Heart left ventricle (tissue), 16 donors: ENCODE data around the gene FUT8. TPM values are rescaled to one million over a fixed set of nuclear protein-coding genes. Genes with fewer than 3 reads are reported as not detected.

Experiments used
- ATAC-seq, 4 donors: fragments of 200-7000 bp; cut with Tn5 transposase; one replicate each; pipeline ENCODE4 v1.9.1; 2020 to 2022; ENCODE audit warnings: moderate library complexity in 4 of 4, mild to moderate bottlenecking in 3 of 4, moderate number of reproducible peaks in 1 of 4
- DNase-seq, 5 donors: peaks; one replicate each; pipeline ENCODE4 v3.0.0-alpha.2; 2020
- H3K27ac ChIP-seq, 12 donors: fragments of 200-600 bp; sonication (generic) in 4 of 12; one replicate each; pipeline versions ENCODE4 v1.5.0 to v1.8.0; 2016 to 2022; ENCODE audit warnings: mild to moderate bottlenecking in 2 of 12
- H3K27me3 ChIP-seq, 9 donors: fragments of 200-600 bp; sonication (generic) in 2 of 9; one replicate each; pipeline versions ENCODE4 v1.5.1 to v1.8.0; 2016 to 2022; ENCODE audit warnings: mild to moderate bottlenecking in 3 of 9
- H3K36me3 ChIP-seq, 9 donors: fragments of 200-600 bp; sonication (generic) in 2 of 9; one replicate each; pipeline versions ENCODE4 v1.5.0 to v1.8.0; 2018 to 2022; ENCODE audit warnings: mild to moderate bottlenecking in 2 of 9
- H3K4me1 ChIP-seq, 12 donors: fragments of 200-600 bp; sonication (generic) in 4 of 12; one replicate each; pipeline versions ENCODE4 v1.5.0 to v1.8.0; 2016 to 2022; ENCODE audit warnings: mild to moderate bottlenecking in 3 of 12
- H3K4me3 ChIP-seq, 12 donors: fragments of 200-600 bp; sonication (generic) in 4 of 12; one replicate each; pipeline versions ENCODE4 v1.5.0 to v1.8.0; 2017 to 2022; ENCODE audit warnings: mild to moderate bottlenecking in 9 of 12, moderate library complexity in 4 of 12
- H3K9me3 ChIP-seq, 12 donors: fragments of 200-600 bp; sonication (generic) in 4 of 12; one replicate each; pipeline versions ENCODE4 v1.5.0 to v1.8.0; 2016 to 2022; ENCODE audit warnings: mild to moderate bottlenecking in 1 of 12
- CTCF ChIP-seq, 12 donors: fragments of 200-600 bp; sonication (generic) in 4 of 12; IDR thresholded peaks; one replicate each; pipeline versions ENCODE4 v1.5.0 to v1.8.0; 2018 to 2022; ENCODE audit warnings: antibody characterized with exemption in 12 of 12, mild to moderate bottlenecking in 5 of 12
- POLR2A ChIP-seq, 2 donors: fragments of 450-650 bp; IDR thresholded peaks; one replicate each; pipeline ENCODE4 v1.6.1; 2017; ENCODE audit warnings: antibody characterized with exemption in 2 of 2, mild to moderate bottlenecking in 2 of 2, moderate library complexity in 2 of 2
- WGBS, 4 donors: extraction: QIAGEN DNeasy Blood & Tissue Kit in 2 of 4; methylation state at CpG; one replicate each; pipeline versions ENCODE4 v1.1.5 to v1.1.7; 2013 to 2018; 5-methylcytosine and 5-hydroxymethylcytosine counted together
- intact Hi-C, 10 donors: fragments of 100-400 bp; cut with DNase I; formaldehyde crosslinking; loops; one replicate each; pipeline versions ENCODE4 v1.11.1 to v1.14.2; 2022
- polyA plus RNA-seq, 2 donors: library from polyadenylated mRNA; stranded (reverse); fragments of 200-250 nt; gene quantifications; one replicate each; pipeline ENCODE4 v1.2.3, GENCODE V29; 2013
- total RNA-seq, 9 donors: library from RNA; depleted of rRNA in 2 of 9; stranded (reverse); fragments of >200 nt in 2 of 9; fragmentation: NEBNext Ultra II Directional in 3 of 9; extraction: Animal tissue kit (Norgen Biotek cat#: 25700) in 3 of 9; gene quantifications; one replicate each; pipeline versions ENCODE4 v1.1.0 to v1.2.4, GENCODE V29; 2016 to 2023
- donor health status: ischemic (EF 13 %, LVEDD 7.1; RV severe dilation, severe dysfunction).
- donor health status: healthy with polysubstance abuse.
- donor health status: DM: no; HTN: yes; CAD: no.
- donor health status: DM: no; HTN: no; CAD: no.
- donor health status: ischemic (EF 25% LVEDD 6.9; RV normal size, moderate dysfunction).
- donor health status: ischemic (EF 25% LVEDD 5.7; RV mildly dilated, moderate dysfunction).
- donor health status: healthy.
- donor health status: DM: yes; HTN: yes; CAD: no.
- donor health status: ischemic (EF 35%, LVEDD 5.7; RV mildly dilated, moderate dysfunction).
- donor health status: nonischemic (EF 11% LVEDD 7.7; RV severe dilation, severe dysfunction).
- donor health status: DM: yes; HTN: yes; CAD: no.
- donor health status: PGD.
- donor health status: ischemic (EF 29% LVEDD 5.4; RV normal size, mild dysfunction).
- donor health status: nonischemic (EF 23%, LVEDD 6.1; RV moderate dilation, normal function).

FUT8 gene
- total and polyA plus RNA-seq, 11 donors = 2.8 to 17.3 (median 11.2) TPM

DNA sequence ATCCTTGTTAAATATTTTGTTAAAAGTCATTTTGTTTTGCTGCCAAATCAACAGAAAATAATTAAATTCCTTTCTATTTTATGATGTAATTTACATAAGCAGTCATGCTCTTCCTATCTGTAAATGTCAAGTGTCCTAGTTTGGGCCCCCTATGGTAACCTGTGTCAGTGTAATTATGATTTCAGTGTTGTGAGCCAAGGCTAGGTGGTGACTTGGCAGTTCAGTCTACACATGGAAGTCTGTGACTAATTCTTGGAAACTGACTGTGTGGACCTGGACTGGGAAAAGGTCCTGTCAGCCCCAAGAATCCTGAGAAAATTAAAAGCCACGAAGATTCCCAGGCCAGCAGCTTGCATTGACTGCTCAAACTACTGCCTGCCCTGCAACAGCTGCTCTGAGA, 371.0 kb downstream of the FUT8 start:
- H3K27ac ChIP-seq = no peak overlapping the region
- H3K4me1 ChIP-seq = no peaks in the 10 kb centered on the region
- no peaks in the 10 kb centered on the region for H3K9me3 ChIP-seq
- WGBS, 4 donors = 40 to 58% (median 51%) methylated on average over 1 of the region's 1 CpG
- DNase-seq (no peak), ATAC-seq (no peak)
- no peak overlapping the region for H3K4me3 ChIP-seq
- H3K27me3 ChIP-seq = no peaks in the 10 kb centered on the region
- intact Hi-C loops = no loop called here
- H3K36me3 ChIP-seq = no peaks in the 10 kb centered on the region
- TF ChIP-seq POLR2A (IDR thresholded peaks at IDR 0.05) = no peak
- TF ChIP-seq CTCF (IDR thresholded peaks at IDR 0.05) = no peak

DNA sequence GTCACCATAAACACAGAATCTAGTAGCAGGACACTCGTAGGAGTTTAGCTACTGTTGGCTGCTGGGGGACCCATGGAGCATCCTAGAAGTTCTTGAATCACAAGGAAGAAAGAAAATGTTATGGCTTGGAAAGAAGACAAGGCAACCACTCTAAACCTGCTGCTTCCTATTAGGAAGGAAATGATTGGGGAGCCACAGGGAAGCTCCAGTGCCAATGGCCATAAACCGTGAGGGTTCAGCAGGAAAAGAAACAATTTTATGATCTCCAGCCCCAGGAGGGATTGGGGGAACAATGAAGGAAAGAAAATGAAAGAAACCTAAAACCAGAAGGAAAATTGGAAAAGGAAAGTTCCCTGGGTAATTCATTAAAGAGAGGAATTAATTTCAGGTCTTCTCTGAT, 372.0 kb downstream of the FUT8 start:
- Histone ChIP-seq H3K4me3 (no peak overlapping the region), H3K27me3 (no peaks in the 10 kb centered on the region), H3K9me3 (no peaks in the 10 kb centered on the region), H3K27ac (no peak overlapping the region), H3K4me1 (no peaks in the 10 kb centered on the region), H3K36me3 (no peaks in the 10 kb centered on the region)
- TF ChIP-seq POLR2A (IDR thresholded peaks at IDR 0.05) (no peak), CTCF (IDR thresholded peaks at IDR 0.05) (no peak)
- no peak for ATAC-seq
- 68 to 83% (median 77%) methylated on average over 2 of the region's 2 CpGs for WGBS, 4 donors
- no peak for DNase-seq
- intact Hi-C loops = no loop called here

- DNase-seq (no peak), ATAC-seq (no peak)
- no peaks in the 10 kb centered on the region for H3K36me3 ChIP-seq
- intact Hi-C loops = no loop called here
- H3K27me3 ChIP-seq = peaks cover 0 to 10% (median 0%) of the 10 kb centered on the region in 9 donors
- no peak overlapping the region for H3K4me3 ChIP-seq
- H3K4me1 ChIP-seq = no peaks in the 10 kb centered on the region
- H3K27ac ChIP-seq = no peak overlapping the region
- TF ChIP-seq CTCF (IDR thresholded peaks at IDR 0.05) (no peak), POLR2A (IDR thresholded peaks at IDR 0.05) (no peak)
- H3K9me3 ChIP-seq = no peaks in the 10 kb centered on the region
Measured at GRCh38 chr14:65787461-65787860, 374.9 kb downstream of the FUT8 start.

GRCh38 chr14:65788876-65789275, 376.3 kb downstream of the FUT8 start:
- DNase-seq (no peak), ATAC-seq (no peak)
- WGBS, 4 donors = 62 to 77% (median 70%) methylated on average over 4 to 5 of the region's 5 CpGs
- intact Hi-C loops = no loop called here
- Histone ChIP-seq H3K27ac (no peak overlapping the region), H3K4me1 (no peaks in the 10 kb centered on the region), H3K36me3 (no peaks in the 10 kb centered on the region), H3K27me3 (peaks cover 0 to 12% (median 0%) of the 10 kb centered on the region in 9 donors), H3K9me3 (no peaks in the 10 kb centered on the region), H3K4me3 (no peak overlapping the region)
- TF ChIP-seq POLR2A (IDR thresholded peaks at IDR 0.05) (no peak), CTCF (IDR thresholded peaks at IDR 0.05) (no peak)
